Measurements from ENCODE around the gene DRC7. TPM values are rescaled to one million over a fixed set of nuclear protein-coding genes. Genes with fewer than 3 reads are reported as not detected.
"Not testable (repeated sequence)": the region's sequence is repeated elsewhere in the genome, so short reads cannot be mapped to it uniquely, and the experiment has no call there.

Gene DRC7
- total RNA-seq, 8 experiments from 2014 or later, result 0.49 to 7.4 (median 0.63) TPM; not detected in 1

DNA sequence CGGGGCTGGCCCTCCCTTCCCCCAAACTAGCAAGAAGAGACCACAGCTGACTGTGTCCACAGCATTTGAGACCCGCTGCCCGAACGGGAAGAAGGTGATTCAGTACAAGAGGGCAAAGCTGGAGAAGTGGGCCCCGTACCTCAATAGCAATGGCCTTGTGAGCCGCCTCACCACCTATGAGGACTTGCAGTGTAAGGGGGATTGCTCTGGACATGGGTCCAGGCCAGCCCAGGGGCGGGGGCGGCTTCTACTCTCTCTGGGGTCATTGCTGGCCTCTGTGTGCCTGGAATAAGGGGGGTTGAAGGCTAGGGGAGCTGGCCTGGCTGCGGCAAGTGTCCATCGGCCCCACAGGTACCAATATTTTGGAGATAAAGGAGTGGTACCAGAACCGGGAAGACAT is 28.0 kb downstream of the DRC7 start:
- peaks cover 2% of the 10 kb centered on the region in 2 donors for H3K4me1 ChIP-seq (replicated peaks in 1 of 2)
- 68 to 100% (median 87%) methylated on average over 1 to 7 of the region's 11 CpGs; no CpG with 5 or more reads in 5 of the 10 experiments for WGBS, 10 experiments
- H3K27ac ChIP-seq, result no peak overlapping the region
- no peak overlapping the region for H3K4me3 ChIP-seq
- no peak for ATAC-seq (replicated peaks in 6 of 8)
- in situ Hi-C loops (cut with MboI; ENCODE audit: low pct_unique_long_range_greater_than_20kb in 2 of 9, low sequenced_read_pairs in 9 of 9, unreplicated experiment in 9 of 9), result no loop called here

DNA sequence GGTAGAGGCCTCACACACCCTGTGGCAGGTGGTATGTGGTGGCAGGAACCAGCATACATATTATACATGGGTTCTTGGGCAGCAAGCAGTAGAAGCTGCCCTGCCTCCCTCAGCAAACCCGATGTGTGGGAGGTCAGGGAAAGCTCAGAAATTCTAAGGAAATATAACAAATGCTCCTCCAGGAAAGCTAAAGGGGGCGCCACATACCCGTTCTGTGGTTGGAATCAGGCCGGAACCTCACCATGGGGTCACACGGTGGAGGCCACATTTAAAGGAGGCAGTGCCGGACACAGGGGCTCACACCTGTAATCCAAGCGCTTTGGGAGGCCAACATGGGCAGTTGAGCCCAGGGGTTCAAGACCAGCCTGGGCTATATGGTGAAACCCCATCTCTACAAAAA is 28.6 kb downstream of the DRC7 start:
- Histone ChIP-seq H3K4me1 (replicated peaks in 1 of 2) (peaks cover 2% of the 10 kb centered on the region in 2 donors), H3K4me3 (no peak overlapping the region), H3K27ac (no peak overlapping the region)
- WGBS, 10 experiments, result 50 to 71% methylated on average over 1 to 7 of the region's 7 CpGs; no CpG with 5 or more reads in 8 of the 10 experiments
- ATAC-seq (replicated peaks in 6 of 8), result no peak
- in situ Hi-C loops (cut with MboI; ENCODE audit: low pct_unique_long_range_greater_than_20kb in 2 of 9, low sequenced_read_pairs in 9 of 9, unreplicated experiment in 9 of 9), result no loop called here

DNA sequence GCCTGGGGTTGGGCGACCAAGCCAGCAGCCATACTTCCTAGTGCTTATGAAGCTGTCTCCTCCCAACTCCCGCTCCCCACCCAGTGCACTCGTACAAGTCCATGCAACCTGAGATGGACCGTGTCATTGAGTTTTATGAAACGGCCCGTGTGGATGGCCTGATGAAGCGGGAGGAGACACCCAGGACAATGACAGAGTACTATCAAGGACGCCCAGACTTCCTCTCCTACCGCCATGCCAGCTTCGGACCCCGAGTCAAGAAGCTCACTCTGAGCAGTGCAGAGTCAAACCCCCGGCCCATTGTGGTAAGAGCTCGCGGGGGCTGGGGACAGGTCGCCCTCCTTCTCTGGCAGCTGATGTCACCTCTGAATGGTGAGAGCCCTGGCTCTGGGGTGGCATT is 29.9 kb downstream of the DRC7 start:
- WGBS, 10 experiments, result 0 to 87% (median 82%) methylated on average over 1 to 11 of the region's 15 CpGs; no CpG with 5 or more reads in 3 of the 10 experiments
- in situ Hi-C loops (cut with MboI; ENCODE audit: low pct_unique_long_range_greater_than_20kb in 2 of 9, low sequenced_read_pairs in 9 of 9, unreplicated experiment in 9 of 9), result no loop called here

DNA sequence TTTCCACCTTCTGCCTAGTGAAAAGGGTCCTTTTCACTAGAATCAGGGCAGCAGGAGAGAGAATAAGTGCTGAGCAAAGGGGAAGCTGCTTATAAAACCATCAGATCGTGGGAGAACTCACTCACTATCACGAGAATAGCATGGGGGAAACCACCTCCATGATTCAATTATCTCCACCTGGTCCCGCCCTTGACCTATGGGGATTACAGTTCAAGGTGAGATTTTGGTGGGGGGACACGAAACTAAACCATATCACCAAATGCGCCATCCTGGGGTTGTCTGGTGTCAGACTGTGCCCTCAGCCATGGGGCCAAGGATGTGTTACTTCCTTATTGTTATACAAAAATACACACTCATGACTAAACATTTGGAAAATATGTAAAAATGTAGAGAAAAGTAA is 30.5 kb downstream of the DRC7 start:
- ATAC-seq (replicated peaks in 6 of 8), result no peak
- Histone ChIP-seq H3K4me1 (replicated peaks in 1 of 2) (peaks cover 2% of the 10 kb centered on the region in 2 donors), H3K27ac (no peak overlapping the region), H3K4me3 (no peak overlapping the region)
- 61 to 78% (median 72%) methylated on average over 3 to 5 of the region's 5 CpGs; no CpG with 5 or more reads in 3 of the 10 experiments for WGBS, 10 experiments
- in situ Hi-C loops (cut with MboI; ENCODE audit: low pct_unique_long_range_greater_than_20kb in 2 of 9, low sequenced_read_pairs in 9 of 9, unreplicated experiment in 9 of 9), result loop anchor here in 1 of 9 experiments (25.0 kb wide), 1 partner anchor 138 kb away; no protein-coding TSS in a partner anchor

More for the DNA sequence above, 29.9 kb downstream of the DRC7 start:
- H3K4me3 ChIP-seq, result no peak overlapping the region
- no peak overlapping the region for H3K27ac ChIP-seq
- no peak for ATAC-seq (replicated peaks in 6 of 8)
- peaks cover 2% of the 10 kb centered on the region in 2 donors for H3K4me1 ChIP-seq (replicated peaks in 1 of 2)

DNA sequence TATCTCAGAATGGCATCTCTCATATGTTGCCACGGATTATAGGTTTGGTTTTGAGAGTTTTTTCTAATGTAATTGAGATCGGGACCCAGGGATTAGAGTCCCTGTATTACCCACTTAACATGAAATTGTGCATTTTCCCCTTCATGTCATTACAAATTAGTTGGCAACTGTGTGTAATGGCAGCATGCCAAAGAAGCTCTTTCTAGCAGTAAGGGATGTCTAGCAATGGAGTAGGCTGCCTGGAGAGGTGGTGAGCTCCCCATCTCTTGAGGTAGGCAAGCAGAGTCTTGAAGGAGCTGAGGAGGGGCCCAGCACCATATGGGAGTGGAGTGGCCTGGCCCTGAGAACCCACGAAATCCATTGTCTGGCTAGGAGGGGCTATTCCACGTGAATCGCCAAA is 30.9 kb downstream of the DRC7 start:
- H3K27ac ChIP-seq, result no peak overlapping the region
- H3K4me3 ChIP-seq, result no peak overlapping the region
- in situ Hi-C loops (cut with MboI; ENCODE audit: low pct_unique_long_range_greater_than_20kb in 2 of 9, low sequenced_read_pairs in 9 of 9, unreplicated experiment in 9 of 9), result loop anchor here in 1 of 9 experiments (25.0 kb wide), 1 partner anchor 138 kb away; no protein-coding TSS in a partner anchor
- peaks cover 2% of the 10 kb centered on the region in 2 donors for H3K4me1 ChIP-seq (replicated peaks in 1 of 2)
- no peak for ATAC-seq (replicated peaks in 6 of 8)
- WGBS, 10 experiments, result 13 to 100% (median 65%) methylated on average over 1 to 2 of the region's 5 CpGs; no CpG with 5 or more reads in 1 of the 10 experiments

DNA sequence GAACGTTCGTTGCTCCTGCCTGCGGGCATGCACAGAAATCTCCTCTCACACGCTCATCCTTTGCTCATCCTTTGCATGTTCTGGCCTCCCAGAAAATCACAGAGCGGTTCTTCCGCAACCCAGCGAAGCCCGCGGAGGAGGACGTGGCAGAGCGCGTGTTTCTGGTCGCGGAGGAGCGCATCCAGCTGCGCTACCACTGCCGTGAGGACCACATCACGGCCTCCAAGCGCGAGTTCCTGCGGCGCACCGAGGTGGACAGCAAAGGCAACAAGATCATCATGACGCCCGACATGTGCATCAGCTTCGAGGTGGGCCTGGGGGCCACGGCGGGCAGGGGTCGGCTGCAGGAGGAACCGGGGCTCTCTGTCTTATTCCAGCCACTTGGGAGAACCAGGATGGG is 31.4 kb downstream of the DRC7 start:
- in situ Hi-C loops (cut with MboI; ENCODE audit: low pct_unique_long_range_greater_than_20kb in 2 of 9, low sequenced_read_pairs in 9 of 9, unreplicated experiment in 9 of 9), result loop anchor here in 1 of 9 experiments (25.0 kb wide), 1 partner anchor 139 kb away; no protein-coding TSS in a partner anchor
- ATAC-seq (replicated peaks in 6 of 8), result no peak
- no peak overlapping the region for H3K4me3 ChIP-seq
- WGBS, 10 experiments, result 80 to 100% (median 86%) methylated on average over 2 to 18 of the region's 30 CpGs; no CpG with 5 or more reads in 4 of the 10 experiments
- peaks cover 2% of the 10 kb centered on the region in 2 donors for H3K4me1 ChIP-seq (replicated peaks in 1 of 2)
- H3K27ac ChIP-seq, result no peak overlapping the region

DNA sequence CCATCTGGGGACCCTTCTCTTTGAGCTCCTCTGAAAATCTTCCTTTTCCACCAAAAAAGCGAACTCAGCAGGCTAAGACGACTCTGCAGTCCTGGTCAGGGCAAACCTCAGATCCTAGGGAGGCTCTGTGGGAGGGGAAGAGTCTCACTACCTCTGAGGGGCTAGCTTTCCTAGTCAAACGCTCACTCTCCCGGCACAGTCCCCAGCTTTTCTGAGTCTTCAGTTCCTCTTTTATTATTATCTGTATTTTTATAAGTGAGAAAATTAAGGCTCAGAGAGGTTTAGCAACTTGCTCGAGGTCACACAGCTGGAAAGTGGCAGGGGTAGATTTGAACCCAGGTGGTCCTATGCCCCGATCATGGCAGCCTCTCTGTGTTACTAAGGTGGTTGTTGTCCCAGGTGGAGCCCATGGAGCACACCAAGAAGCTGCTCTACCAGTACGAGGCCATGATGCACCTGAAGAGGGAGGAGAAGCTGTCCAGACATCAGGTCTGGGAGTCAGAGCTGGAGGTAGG is 31.9 kb downstream of the DRC7 start:
- no peak for ATAC-seq (replicated peaks in 6 of 8)
- 0 to 90% (median 64%) methylated on average over 1 to 4 of the region's 7 CpGs; no CpG with 5 or more reads in 2 of the 10 experiments for WGBS, 10 experiments
- in situ Hi-C loops (cut with MboI; ENCODE audit: low pct_unique_long_range_greater_than_20kb in 2 of 9, low sequenced_read_pairs in 9 of 9, unreplicated experiment in 9 of 9), result loop anchor here in 1 of 9 experiments (25.0 kb wide), 1 partner anchor 139 kb away; no protein-coding TSS in a partner anchor
- no peak overlapping the region for H3K4me3 ChIP-seq
- peaks cover 2% of the 10 kb centered on the region in 2 donors for H3K4me1 ChIP-seq (replicated peaks in 1 of 2)
- no peak overlapping the region for H3K27ac ChIP-seq

DNA sequence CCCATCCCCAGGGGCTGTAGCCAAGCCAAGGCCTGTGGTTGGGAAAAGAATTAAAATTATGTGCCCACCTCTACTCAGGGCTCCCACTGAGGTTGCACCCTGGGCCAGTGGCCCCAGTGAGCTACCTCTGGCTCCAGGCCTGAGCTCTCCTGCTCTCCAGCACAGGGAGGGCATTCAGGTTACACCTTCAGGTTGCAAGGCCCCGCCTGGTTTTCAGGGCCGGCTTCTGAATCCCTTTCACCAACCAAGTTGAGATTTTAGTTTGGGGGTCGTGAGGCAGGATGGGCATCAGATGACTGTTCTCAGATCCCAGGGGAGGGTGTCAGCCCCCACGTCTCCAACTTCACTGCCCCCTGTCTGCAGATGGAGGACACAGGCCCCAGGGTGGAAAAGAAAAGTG is 33.0 kb downstream of the DRC7 start:
- H3K27ac ChIP-seq, result no peak overlapping the region
- H3K4me3 ChIP-seq, result no peak overlapping the region
- WGBS, 10 experiments, result 40 to 86% (median 72%) methylated on average over 1 to 2 of the region's 4 CpGs; no CpG with 5 or more reads in 7 of the 10 experiments
- in situ Hi-C loops (cut with MboI; ENCODE audit: low pct_unique_long_range_greater_than_20kb in 2 of 9, low sequenced_read_pairs in 9 of 9, unreplicated experiment in 9 of 9), result loop anchor here in 1 of 9 experiments (25.0 kb wide), 1 partner anchor 140 kb away; no protein-coding TSS in a partner anchor
- peaks cover under 1 to 1% of the 10 kb centered on the region in 2 donors for H3K4me1 ChIP-seq (replicated peaks in 1 of 2)
- ATAC-seq (replicated peaks in 6 of 8), result no peak

DNA sequence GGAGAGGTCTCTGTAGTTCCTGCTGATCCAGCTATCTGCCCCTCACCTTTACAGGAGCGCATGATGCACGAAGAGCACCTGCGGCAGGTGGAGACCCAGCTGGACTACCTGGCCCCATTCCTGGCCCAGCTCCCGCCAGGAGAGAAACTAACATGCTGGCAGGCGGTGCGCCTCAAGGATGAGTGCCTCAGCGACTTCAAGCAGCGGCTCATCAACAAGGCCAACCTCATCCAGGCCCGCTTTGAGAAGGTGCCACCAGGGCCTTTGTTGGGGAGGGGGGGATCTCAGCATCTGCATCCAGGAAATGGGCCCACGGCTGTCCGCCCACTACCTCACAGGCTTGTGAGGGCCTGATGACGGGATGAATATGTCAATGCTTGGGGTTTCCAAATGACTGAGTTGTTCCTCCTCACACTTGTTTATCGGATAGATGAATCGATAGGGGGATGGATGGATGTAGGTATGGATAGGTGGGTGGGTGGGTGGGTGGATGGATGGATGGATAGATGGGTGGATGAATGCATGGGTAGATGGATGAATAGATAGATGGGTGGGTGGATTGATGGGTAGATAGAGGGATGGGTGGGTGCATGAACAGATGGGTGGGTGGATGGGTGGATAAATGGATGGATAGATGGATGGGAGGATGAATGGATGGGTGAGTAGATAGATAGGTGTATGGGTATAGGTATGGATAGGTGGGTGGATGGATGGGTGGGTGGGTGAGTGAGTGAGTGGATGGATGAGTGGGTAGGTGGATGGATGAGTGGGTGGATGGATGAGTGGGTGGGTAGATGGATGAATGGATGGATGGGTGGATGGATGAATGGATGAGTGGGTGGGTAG is 34.0 kb downstream of the DRC7 start:
- WGBS, 10 experiments, result 75 to 100% (median 95%) methylated on average over 2 to 4 of the region's 14 CpGs; no CpG with 5 or more reads in 7 of the 10 experiments
- Histone ChIP-seq H3K27ac (no peak overlapping the region), H3K4me1 (replicated peaks in 1 of 2) (no peaks in the 10 kb centered on the region), H3K4me3 (no peak overlapping the region)
- no peak for ATAC-seq (replicated peaks in 6 of 8)
- in situ Hi-C loops (cut with MboI; ENCODE audit: low pct_unique_long_range_greater_than_20kb in 2 of 9, low sequenced_read_pairs in 9 of 9, unreplicated experiment in 9 of 9), result loop anchor here in 1 of 9 experiments (25.0 kb wide), 1 partner anchor 141 kb away; no protein-coding TSS in a partner anchor

DNA sequence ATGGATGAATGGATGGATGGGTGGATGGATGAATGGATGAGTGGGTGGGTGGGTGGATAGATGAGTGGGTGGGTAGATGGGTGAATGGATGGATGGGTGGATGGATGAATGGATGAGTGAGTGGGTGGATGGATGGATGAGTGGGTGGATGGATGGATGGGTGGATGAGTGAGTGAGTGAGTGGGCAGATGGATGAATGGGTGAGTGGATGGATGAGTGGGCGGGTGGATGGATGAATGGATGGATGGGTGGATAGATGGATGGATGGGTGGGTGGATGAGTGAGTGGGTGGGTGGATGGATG is 34.5 kb downstream of the DRC7 start:
- Histone ChIP-seq H3K4me1 (replicated peaks in 1 of 2) (peaks cover 0 to under 1% of the 10 kb centered on the region in 2 donors), H3K4me3 (no peak overlapping the region), H3K27ac (no peak overlapping the region)
- in situ Hi-C loops (cut with MboI; ENCODE audit: low pct_unique_long_range_greater_than_20kb in 2 of 9, low sequenced_read_pairs in 9 of 9, unreplicated experiment in 9 of 9), result loop anchor here in 1 of 9 experiments (25.0 kb wide), 1 partner anchor 142 kb away; no protein-coding TSS in a partner anchor
- ATAC-seq (replicated peaks in 6 of 8), result no peak
- WGBS, 10 experiments, result 60% methylated on average over 1 of the region's 1 CpG; no CpG with 5 or more reads in 9 of the 10 experiments

DNA sequence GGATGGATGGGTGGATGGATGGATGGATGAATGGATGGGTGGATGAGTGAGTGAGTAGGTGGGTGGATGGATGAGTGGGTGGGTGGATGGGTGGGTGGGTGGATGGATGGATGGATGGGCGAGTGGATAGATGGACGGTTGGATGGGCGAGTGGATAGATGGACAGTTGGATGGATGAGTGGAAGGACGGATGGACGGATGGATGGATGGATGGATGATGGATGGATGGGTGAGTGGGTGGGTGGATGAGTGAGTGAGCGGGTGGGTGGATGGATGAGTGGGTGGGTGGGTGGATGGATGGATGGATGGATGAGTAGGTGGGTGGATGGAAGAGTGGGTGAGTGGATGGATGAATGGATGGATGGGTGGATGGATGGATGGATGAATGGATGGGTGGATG is 35.2 kb downstream of the DRC7 start:
- not testable (repeated sequence) for ATAC-seq (replicated peaks in 6 of 8)
- WGBS, 10 experiments, result no CpG with 5 or more reads among the region's 6 CpGs

DNA sequence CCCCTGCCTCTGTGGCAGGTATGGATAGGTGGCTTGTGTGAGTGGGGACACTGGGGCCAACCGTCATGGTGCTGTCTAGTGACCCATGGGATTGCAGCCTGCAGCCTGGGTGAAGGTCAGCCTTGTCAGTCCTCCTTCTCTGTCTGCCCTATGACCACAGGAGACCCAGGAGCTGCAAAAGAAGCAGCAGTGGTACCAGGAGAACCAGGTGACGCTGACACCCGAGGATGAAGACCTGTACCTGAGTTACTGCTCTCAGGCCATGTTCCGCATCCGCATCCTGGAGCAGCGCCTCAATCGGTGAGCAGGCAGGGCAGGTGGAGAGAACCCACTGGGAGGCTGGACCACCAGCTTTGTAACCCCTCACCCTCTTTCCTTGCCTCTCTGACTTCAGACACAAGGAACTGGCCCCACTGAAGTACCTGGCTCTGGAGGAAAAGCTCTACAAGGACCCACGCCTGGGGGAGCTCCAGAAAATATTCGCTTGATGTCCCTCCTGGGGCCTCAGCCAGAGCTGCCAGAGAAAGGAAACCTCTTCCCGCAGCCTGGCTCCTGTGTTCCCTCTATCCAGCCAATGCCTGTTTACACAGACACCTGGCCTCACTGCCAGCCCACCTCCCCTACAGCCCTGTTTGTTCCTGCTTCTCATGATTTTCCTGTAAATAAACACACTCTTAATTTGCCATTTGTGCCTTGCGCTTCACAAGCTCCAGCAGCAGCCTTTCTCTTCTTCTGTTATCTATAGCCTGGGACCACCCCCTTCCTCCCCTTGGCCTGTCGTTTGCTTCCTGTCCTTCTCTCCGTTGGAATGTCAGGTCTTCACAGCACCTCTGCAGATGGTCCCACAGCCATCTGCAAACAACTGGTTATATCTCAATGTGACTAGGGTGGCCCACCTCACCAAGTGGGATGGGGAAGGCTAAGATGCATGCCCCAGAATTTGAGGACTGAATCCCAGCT is 36.4 kb downstream of the DRC7 start:
- 20 to 100% (median 58%) methylated on average over 1 to 13 of the region's 13 CpGs; no CpG with 5 or more reads in 1 of the 10 experiments for WGBS, 10 experiments
- in situ Hi-C loops (cut with MboI; ENCODE audit: low pct_unique_long_range_greater_than_20kb in 2 of 9, low sequenced_read_pairs in 9 of 9, unreplicated experiment in 9 of 9), result loop anchor here in 1 of 9 experiments (25.0 kb wide), 1 partner anchor 144 kb away; no protein-coding TSS in a partner anchor
- no peak overlapping the region for H3K27ac ChIP-seq
- ATAC-seq (replicated peaks in 6 of 8), result no peak
- H3K4me1 ChIP-seq (replicated peaks in 1 of 2), result peaks cover 3 to 5% of the 10 kb centered on the region in 2 donors
- H3K4me3 ChIP-seq, result no peak overlapping the region

More for the DNA sequence above, 35.2 kb downstream of the DRC7 start:
- in situ Hi-C loops (cut with MboI; ENCODE audit: low pct_unique_long_range_greater_than_20kb in 2 of 9, low sequenced_read_pairs in 9 of 9, unreplicated experiment in 9 of 9), result loop anchor here in 1 of 9 experiments (25.0 kb wide), 1 partner anchor 143 kb away; no protein-coding TSS in a partner anchor
- not testable (repeated sequence) for H3K4me1 ChIP-seq (replicated peaks in 1 of 2); H3K4me3 ChIP-seq; H3K27ac ChIP-seq

All from motor neuron (in vitro differentiated cells).